Muscle of arm (tissue), 12 donors: ENCODE measurements around the gene DCTD. TPM values are rescaled to one million over a fixed set of nuclear protein-coding genes. Genes with fewer than 3 reads are reported as not detected.

Experiments used
- DNase-seq: peaks from one replicate; pipeline ENCODE4 v3.0.0-alpha.2; 2013
- polyA plus RNA-seq, 12 donors: library from polyadenylated mRNA; unstranded; fragments of 120-200 nt; gene quantifications; one replicate each; pipeline ENCODE4 v1.2.1, GENCODE V29; 2013; ENCODE audit not compliant: insufficient read length in 12 of 12

DCTD gene
- polyA plus RNA-seq, 12 donors = 59.1 to 79.4 (median 69.1) TPM; not detected in 1

GRCh38 chr4:182874797-182875345, 42.3 kb downstream of the DCTD start:
- DNase-seq = no peak

GRCh38 chr4:182874304-182874751, 42.9 kb downstream of the DCTD start:
- no peak for DNase-seq

- no peak for DNase-seq
Observed at GRCh38 chr4:182873726-182874125, 43.5 kb downstream of the DCTD start.

DNA sequence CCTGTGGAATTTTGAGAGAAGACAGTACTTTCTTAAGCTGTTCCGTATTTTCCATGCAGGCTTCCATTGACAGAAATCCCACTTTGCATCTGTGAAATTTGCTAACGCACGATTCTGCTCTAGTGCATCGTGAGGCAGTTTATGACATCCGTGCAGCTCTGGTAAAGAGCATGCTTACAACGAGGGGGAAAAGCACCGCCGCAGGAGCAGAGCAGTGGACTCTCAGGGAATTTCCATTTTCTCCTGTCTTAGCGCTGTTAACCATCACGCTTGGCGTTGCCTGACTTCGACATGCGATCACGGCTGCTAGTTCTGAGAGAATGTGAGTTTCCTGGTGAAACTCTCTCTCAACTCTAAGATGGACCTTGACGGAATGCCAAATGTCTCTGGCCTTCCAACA, 43.9 kb downstream of the DCTD start:
- no peak for DNase-seq

GRCh38 chr4:182872886-182873285, 44.3 kb downstream of the DCTD start:
- no peak for DNase-seq

GRCh38 chr4:182871616-182872015, 45.6 kb downstream of the DCTD start:
- DNase-seq = no peak

DNA sequence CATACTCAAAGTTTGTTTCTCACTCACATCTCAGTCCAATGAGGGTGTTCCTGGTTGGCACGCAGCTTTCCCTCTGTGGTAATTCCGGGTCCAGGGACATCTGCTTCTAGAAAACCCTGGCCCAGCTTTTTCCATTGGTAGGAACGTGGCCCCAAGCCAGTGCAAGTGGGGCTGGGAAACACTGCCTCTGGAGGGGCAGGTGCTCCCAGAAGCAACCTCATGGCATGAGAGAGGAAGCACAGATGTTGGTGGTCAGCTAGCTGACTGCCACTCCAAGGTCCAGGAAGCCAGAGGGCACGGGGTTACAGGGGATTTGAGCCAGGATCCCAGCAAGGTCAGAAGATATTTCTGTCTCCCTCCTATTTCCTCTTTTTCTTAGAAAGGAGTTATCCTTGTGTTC, 47.5 kb downstream of the DCTD start:
- DNase-seq = no peak

- no peak for DNase-seq
Observed at GRCh38 chr4:182866746-182867145, 50.4 kb downstream of the DCTD start.

DNA sequence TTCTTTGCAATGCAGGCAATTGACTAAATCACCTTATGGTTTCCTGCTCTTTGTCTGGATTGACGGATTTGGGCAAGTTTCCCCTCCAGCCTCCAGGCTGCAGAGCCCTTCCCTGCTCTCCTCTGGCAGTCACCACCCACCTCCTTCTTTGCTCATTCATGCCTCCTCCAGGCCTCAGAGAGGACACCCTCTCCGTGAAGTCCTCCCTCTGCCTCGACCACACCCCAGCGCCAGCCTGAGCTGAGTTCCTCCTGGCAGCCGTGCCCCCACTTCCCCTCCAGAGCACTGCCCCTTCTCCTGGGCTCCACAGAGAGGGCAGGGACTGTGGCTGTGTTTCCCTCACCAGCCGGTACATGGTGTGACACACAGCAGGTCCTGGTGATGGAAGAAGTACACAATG, 53.7 kb downstream of the DCTD start:
- DNase-seq = no peak

GRCh38 chr4:182862921-182863320, 54.3 kb downstream of the DCTD start:
- no peak for DNase-seq

- no peak for DNase-seq
Observed at GRCh38 chr4:182862141-182862875, 54.9 kb downstream of the DCTD start.

- no peak for DNase-seq
Observed at GRCh38 chr4:182861346-182861745, 55.8 kb downstream of the DCTD start.

GRCh38 chr4:182859730-182860129, 57.5 kb downstream of the DCTD start:
- no peak for DNase-seq

DNA sequence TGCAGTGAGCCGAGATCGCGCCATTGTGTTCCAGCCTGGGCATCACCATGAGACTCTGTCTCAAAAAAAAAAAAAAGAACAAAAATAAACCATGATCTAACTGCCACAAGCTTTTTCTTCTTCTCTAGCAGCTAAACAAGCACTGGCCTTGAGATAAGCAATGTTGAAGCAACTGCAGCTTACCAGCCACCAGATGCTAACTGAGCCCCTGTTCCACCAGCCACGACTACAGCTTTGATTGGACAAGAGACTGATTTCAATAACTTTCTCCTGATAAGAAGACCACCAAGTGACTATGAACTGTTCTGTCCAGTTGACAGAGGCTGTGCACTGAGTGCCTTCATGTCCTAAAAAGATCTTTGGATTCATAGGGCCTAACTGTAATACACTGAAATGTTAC, 58.5 kb downstream of the DCTD start:
- DNase-seq = no peak

GRCh38 chr4:182856862-182857261, 60.3 kb downstream of the DCTD start:
- no peak for DNase-seq

DNA sequence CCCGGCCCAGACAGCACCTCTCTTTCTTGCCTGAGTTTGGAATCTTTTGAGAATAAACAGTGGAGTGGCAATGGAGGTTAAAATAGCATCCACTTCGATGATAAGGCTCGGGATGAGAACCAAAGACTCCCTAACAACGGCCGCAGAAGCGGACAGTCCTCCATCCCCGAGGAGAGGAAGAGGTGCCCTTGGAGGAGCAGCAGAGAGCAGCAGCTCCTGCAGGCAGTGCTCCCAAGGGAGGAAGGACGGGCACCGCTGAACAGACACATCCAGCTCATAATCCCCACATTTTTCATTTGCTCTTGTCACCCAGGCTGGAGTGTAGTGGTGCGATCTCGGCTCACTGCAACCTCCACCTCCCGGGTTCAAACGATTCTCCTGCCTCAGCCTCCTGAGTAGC, 61.3 kb downstream of the DCTD start:
- no peak for DNase-seq

DNA sequence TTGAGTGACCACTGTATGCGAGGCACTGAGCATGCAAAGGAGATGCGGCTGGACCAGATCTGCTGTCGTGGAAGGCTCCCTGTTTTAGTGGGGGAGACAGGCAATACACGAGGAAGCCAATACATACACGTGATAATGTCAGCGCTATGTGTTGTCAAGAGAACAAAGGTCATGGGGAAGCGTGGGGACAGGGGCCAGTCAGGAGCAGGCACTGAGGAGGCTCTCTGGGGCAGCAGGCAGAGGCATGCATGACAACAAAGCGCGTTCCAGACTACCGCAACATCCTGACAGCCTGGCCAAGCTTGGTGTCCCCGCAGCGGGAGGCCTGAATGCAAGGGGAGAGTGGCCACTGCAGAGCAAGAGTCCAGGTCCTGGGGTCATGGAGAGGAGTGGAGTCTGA, 61.9 kb downstream of the DCTD start:
- no peak for DNase-seq

GRCh38 chr4:182854466-182854865, 62.7 kb downstream of the DCTD start:
- no peak for DNase-seq

DNA sequence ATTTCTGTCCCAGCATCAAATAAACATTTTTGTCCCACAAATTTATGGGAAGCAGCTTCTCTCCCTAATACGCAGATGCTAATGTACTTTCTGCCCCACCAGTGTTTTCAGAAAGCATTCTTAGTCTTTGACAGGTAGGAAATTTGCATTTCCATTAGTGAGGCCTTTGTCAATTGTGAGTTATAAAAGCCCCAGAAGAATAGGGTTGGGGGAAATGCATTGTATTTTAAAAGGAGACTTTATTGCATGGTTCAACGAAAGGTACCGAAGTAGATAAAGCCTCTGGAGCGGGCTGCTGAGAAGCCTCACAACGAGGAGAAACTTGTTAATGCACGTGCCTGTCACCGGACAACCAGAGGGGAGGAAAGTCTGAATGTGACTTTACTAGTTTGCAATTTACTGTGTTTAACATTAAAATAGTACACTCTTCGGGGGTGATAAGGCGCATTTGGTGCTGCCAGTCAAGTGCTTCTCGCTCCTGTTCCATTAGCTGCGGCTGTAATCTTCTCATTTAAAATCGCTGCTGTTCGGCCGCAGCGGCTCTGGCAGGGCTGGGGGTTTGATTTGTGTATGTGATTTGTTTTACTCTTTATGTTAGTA, 63.4 kb downstream of the DCTD start:
- no peak for DNase-seq

GRCh38 chr4:182848685-182849084, 68.5 kb downstream of the DCTD start:
- DNase-seq = no peak

DNA sequence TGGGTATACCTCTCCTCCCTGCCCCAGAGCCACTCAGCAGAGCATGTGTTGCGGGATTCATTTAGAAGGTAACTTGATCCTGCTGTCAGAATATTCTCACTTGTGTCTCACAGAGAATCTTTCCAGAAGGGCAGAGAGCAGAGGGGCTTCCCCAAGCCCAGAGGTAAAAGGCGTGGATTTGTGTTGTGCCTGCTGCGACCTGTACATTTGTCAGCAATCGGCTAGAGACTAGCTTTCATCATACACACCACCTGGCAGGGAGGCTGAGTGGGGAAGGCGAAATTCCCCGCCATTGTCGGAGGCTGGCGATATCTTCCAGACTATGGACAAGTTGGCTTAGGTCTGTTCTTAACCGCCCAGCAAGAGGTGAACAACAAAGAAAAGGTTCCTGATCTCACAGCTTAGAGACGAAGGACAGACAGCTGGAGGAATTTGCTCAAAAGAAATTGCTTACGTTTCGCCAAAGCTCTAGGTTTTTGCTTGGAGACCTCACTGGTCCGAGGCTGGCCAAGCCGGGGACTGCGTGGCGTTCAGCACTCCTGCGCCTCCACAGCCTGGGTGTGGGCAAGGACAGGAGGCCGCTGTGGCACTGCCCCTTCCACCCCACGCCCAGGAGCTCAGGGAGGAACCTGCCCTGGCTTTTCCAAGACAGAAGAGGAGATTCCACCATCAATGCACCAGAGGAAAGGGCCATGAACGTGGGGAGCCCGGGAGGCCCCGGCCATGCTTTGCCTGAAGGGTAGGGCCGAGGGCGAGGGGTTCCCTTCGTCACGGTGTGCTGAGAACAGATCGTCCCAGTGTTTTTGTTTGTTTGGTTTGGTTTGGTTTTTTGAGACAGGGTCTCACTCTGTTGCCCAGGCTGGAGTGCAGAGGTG, 69.4 kb downstream of the DCTD start:
- DNase-seq = no peak

GRCh38 chr4:182846036-182846435, 71.2 kb downstream of the DCTD start:
- DNase-seq = no peak
